ENCODE data around the gene TAGLN3.

TAGLN3 gene

DNA sequence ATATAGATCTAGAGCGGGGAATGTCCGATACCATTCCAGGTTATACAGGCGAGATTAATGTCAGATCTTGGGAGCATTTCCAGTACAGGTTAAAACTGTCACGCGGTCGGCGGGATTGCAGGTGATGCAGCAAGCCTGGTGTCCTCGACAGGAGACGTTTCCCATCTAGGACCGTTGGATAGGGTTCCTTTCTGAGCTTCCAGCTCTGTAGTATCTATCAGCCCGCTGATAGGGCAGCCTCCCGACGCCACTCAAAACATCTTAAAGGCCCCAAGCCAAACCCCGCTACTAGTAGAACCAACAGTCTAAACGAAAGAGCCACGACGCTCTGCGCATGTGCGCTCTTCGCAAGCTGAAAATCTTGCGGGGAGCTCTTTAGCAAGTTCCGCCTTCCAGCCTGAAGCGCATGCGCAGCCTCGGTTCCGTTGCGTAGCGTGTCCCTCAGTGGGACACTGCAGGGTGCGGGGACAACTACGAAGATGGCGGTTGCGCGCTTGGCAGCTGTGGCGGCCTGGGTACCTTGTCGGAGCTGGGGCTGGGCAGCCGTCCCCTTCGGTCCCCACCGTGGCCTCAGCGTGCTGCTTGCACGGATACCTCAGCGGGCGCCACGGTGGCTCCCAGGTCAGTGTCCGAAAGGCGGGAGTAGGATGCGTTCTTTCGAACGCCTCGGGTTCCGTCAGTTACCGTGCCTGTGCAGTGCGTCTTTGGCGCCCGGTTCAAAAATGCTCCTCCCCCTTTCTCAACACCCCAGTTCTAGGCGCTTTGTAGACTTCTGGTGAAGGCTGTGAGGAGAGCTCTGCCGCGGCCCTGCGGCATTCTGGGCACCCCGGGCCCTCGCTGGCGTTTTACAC is 19.9 kb upstream of the TAGLN3 start, which contains the start of gene ABHD10:
Gene ABHD10, plus strand, starts transcription at position 444 of the 851 bp plus-strand sequence. Its CDS starts 36 bp downstream, at position 480.
- DNase-seq (ENCODE audit: low read depth in 2 of 2): peak; percentile 91 to 97

DNA sequence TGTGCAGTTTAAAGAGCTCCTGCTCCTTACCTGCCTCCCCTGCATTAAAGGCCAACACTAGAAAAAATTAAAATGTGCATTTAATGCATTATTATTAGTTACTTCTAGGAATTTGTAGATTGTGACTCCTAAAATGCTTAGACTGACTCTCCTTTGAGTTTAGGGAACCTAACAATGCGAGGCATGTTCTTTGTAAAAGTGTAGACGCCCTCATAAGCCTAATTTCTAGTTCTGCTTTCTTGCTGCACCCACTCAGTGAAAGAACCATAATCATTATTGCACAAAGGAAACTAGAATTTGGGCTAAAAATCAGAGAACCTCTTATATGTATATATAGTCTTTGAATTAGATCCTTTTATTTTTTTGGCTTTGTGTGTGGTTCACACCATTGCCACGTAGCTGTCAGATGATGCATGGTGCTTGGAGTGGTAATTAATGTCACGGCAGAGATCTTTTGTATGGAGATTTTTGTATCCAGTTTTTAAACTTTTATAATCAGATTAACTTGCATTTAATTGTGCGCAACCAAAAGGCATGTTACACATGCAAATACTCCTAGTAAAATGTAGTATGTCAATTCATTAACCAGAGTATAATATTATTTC is 19.2 kb upstream of the TAGLN3 start:
- no peak for DNase-seq (ENCODE audit: low read depth in 2 of 2)

DNA sequence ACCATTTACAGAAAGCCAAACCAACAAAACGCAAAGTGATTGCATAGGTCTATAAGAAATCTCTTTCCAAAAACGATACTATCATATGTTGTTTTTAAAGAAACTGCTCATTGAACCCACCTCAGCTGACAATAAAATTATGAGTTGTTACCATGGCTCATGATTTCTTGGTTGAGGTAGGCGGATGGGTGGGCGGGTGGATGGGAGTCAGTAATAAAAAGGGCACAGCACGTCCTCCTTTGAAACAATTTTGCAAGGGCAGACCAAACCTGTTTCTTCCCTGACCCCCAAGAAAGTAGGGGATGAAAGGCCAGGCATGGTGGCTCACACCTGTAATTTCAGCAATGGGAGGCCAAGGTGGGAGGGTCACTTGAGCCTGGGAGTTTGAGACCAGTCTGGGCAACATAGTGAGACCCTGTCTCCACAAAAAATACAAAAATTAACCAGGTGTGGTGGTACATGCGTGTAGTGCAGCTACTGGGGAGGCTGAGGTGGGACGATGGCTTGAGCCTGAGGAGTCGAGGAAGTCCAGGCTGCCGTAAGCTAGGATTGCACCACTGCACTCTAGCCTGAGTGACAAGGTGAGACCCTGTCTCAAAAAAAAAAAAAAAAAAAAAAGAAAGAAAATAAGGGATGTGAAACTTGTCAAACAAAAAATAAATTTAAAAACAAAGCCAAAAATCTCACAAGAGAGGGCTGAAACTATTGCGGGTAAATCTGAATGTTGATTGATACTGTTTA is 17.8 kb upstream of the TAGLN3 start:
- DNase-seq (ENCODE audit: low read depth in 2 of 2): no peak

DNA sequence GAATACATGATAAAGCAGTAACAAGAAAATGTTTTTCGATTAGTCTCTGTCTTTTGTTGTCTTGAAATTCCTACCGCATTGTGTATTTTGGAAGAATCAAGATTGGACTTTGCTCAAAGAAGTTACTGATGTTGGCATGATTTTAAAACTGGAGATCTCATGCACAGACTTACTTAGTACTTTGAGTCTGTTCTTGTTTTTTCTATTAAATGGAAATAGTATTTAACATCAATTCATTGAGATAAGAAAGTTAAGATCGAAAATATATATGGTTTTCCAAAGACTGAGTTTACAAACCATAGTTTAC is 17.3 kb upstream of the TAGLN3 start:
- no peak for DNase-seq (ENCODE audit: low read depth in 2 of 2)

DNA sequence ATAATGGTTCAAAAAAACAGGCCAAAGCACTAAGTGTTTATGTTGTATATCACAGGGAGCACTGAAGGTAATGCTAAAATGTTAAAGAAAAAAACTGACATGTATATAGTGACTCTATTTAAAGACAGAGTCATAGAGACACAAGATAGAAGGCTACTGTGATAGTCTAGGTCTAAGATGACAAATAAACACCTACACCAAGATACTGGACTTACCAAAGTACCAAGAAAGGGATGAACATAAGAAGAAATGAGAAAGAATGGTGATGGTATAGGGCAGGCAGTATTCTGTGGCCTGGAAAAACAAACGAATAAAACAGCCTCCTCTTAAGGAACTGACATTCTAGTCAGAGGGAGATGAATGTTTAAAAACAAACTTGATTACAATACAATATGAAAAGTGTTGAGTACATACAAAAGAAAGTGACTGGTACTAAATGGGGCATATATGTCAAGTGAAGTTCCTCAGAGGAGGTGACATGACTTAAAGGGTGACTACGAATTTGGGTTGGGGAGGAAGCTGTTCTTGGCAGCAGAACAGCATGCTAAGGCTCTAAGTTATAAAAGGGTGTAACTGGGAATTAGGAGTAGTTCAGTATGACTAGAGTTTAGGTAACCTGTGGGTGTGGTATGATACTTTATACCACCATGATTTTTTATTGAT is 14.0 kb upstream of the TAGLN3 start:
- DNase-seq (ENCODE audit: low read depth in 2 of 2): no peak

DNA sequence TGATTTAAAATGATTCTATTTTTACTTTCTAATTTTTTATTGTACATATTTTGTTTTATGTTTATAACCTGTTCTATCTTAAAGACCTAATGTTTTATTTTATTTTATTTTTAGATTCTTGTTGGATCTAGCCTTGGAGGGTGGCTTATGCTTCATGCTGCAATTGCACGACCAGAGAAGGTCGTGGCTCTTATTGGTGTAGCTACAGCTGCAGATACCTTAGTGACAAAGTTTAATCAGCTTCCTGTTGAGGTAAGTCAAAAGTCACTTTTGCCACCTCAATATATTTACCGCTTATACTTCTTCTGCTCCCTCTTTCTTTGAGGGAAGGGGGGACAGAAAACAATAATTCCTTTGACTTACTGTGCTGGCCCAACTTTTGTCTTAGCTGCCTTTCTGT is 11.9 kb upstream of the TAGLN3 start:
- no peak for DNase-seq (ENCODE audit: low read depth in 2 of 2)

DNA sequence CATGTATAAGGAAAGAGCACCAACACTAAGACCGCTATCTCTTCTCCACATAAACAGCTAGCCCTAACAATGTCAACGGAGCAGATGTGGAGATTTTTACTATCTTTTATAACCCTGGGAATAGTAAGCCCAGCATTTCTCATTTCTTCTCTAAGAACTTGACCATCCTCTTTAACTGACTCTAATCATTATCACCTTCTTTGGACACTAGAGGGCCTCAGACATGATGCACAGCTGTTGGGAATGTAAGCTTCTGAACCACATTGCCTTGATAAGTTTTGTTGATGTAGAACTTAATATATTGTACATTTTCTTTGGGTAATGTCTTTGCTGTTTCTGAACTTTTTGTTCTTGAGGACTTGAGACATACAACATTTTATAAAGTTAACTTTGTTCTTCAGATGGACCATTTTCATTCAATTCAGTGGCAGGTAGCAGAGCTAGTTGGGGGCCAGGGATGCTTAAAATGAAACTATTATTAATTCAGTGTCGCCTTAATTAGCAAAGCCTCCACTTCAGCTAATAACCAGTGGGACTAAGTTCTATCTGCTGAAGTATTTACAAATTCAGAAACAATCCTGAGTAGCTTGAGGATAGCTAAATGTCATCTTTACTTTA is 9.6 kb upstream of the TAGLN3 start:
- no peak for DNase-seq (ENCODE audit: low read depth in 2 of 2)

DNA sequence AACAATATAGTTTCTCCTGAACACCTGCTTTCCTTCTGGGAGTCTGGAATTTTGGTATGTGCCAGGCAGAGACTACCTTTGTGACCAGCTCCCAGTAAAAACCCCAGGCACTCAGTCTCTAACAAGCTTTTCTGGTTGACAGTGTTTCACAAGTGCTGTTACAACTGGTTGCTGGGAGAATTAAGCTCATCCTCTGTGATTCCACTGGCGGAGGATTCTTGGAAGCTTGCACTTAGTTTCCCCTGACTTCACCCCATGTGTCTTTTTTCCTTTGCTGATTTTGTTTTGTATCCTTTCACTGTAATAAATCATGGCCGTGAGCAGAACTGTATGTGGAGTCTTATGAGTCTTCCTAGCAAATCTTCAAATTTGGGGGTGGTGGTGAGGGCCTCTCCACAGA is 5.7 kb upstream of the TAGLN3 start:
- no peak for DNase-seq (ENCODE audit: low read depth in 2 of 2)

DNA sequence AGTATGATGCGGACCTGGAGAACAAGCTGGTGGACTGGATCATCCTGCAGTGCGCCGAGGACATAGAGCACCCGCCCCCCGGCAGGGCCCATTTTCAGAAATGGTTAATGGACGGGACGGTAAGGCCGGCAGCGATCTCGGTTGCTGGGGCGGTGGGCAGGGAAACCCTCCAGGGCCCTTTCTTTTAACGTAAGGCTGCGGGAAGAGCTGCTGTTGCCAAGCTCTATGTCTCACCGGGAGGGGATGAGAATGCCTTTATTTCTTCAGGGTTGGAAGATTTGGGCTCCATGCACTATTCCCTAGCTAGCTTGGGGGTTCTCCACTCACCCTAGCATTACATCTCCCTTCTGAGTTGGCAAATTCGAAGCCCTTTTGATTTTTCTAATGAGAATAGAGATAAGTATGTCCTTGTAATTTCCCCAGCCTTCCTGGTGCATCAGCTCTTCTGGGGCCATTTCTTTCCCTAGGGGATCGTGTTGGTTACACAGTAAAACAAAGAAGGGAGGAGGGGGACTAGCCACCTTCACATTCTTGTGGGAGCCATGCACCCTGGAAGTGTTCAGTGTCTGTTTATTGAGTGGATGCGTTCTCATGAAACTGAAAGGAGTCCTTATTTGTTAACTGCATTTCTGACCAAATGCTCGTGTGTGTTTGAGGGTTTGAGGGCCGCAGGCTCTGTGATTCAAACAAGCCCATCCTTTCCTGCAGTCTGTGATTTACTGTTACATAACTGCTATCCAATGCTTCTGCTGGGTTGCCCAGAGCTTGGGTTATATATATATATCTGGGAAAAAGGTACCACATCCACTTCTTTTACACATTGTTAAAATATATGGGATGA is 982 bp downstream of the TAGLN3 start:
- DNase-seq (ENCODE audit: low read depth in 2 of 2): no peak

DNA sequence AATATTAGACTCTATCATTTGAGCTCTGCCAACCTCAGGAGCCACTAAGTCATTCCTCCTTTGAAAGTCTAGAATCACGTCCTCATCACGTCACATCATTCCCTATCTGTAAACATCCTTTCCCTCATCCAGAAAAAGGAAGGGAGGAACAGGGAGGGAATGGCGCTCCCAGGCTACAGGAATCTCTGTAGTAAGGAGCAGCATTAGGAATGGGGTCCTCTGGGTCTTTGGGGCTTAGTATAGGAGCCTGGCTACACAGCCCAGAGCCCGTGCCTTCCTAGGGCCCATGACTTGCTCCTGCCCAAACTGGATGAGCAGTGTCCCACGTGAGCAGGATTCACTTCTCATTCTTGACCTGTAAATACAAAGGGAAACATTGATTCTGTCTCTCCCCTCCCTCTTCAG is 1.6 kb downstream of the TAGLN3 start:
- no peak for DNase-seq (ENCODE audit: low read depth in 2 of 2)

DNA sequence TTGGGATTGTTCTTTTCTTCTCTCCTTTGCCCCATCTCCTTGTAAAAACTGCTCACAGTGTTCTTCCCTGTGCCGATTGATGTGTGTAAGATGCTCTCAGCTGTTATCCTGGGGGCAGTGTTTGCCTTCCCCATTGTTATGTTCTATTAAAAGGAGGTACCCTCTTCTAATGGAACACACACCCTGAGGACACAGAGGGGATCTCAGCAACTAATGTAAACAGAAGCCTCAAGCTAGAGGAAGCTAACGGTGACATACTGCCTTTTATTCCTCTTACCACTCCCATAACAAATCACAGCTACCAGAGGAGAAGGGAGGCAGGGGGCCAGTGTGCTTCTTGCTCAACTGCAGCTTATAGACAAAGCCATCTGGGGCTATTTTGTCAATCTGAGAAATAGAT is 2.2 kb downstream of the TAGLN3 start:
- DNase-seq (ENCODE audit: low read depth in 2 of 2): no peak

DNA sequence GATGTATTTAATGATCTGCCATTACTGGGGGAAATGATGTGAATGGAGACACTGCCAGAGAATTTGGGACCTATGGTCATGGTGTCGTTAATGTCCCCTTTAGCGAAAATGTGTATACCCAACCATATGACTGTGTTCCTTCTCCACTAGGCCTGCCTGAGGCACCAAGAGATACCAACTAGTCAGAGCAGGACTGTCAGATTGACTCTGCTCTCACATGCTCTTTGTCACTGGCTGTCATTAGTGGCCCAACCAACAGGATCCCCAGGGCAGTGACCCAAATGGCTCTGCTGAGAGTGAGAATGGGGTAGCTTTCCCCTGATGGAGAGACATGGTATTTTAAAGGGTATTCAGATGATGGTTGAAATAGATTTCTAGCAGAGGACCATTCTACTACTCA is 2.8 kb downstream of the TAGLN3 start:
- no peak for DNase-seq (ENCODE audit: low read depth in 2 of 2)

DNA sequence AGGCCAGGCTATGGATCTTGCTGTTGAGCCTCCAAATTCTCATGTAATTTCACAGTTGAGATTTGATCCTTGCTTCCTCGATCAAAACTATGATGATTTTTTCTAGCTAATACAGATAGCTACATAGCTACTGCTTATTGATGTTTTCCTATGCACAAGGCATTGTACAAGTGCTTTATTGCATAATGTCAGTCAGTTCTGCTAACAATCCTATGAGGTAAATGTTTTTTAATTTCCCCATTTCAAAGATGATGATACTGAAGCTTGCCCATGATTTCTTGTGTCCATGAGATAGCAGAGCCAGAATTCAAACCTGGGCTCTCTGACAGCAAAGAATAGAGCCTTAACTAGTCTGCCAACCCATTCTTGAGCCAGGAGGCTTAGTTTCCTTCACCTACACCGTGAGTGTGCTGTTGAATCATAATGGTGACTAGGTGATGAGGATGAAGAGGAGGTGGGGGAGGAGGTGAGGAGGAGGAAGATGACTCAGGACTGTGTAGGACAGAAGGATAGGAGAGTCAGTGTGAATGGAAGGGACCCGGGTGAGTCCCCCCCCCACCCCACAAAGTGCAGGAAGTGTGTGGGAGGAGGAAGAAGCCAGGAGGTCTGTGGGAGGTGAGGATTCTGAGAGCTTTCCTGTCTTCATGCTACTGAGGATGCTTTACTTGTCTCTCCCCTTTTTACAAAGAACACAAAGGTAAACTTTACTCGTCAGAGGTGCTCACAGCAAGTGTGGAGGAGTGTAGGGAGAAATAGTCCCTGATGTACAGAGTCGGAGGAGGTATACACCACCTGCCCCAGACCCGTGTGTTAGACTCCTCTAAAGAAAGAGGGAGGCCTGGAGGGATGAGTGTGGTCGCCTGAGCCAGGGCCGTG is 3.6 kb downstream of the TAGLN3 start:
- no peak for DNase-seq (ENCODE audit: low read depth in 2 of 2)

DNA sequence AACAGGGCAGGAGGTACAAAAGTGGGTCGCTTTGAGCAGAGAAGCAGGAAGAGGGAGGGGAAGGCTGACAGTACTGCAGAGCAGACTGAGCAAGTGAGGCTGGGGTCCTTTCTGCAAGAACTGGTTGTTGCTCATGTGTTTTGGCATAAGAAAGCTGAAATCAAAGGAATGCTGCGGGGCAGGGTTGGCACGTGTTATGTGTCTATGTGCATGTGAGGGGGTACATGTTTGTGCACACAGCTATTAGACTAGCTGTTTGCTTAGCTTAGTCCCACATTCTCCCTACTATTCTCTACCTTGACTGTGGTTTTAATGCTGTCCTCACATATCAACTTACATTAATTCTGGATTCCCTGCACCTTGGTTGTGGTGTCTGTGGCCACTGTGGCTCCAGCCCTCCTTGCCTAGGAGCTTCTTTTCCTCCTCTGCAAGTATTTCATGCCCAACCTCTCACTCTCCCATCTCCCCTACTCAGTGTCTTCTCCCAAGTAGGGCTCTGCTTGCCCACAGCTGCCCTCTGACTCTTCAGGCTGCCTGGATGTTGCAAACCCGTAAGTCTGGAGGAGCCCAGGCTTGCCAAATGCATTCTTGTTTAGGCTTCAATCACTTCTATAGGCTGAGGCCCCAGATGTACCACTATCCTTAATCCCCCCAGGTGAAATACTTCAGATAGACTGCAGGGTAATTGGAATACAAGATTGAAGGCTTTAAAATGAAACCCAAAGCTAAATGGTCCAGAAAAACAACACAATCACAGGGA is 4.8 kb downstream of the TAGLN3 start:
- no peak for DNase-seq (ENCODE audit: low read depth in 2 of 2)

DNA sequence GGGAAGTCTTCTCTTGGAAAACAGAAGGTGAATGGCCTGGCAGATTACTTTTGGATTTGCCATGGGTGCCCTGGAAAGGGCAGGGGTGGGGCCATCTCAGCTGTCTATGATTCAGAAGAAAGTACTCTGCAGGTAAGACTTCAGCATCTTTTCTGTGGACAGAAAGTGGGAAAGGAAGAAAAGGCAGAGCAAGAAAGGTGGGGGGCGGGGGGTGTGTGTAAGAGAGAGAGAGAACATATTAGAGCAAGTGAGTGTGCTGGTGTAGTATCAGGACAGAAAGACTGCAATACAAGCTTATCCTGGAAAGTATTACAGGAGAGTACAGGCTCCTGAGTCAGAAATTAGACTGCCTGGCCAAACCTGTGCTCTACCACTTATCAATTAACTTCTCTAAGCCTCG is 5.5 kb downstream of the TAGLN3 start:
- no peak for DNase-seq (ENCODE audit: low read depth in 2 of 2)

DNA sequence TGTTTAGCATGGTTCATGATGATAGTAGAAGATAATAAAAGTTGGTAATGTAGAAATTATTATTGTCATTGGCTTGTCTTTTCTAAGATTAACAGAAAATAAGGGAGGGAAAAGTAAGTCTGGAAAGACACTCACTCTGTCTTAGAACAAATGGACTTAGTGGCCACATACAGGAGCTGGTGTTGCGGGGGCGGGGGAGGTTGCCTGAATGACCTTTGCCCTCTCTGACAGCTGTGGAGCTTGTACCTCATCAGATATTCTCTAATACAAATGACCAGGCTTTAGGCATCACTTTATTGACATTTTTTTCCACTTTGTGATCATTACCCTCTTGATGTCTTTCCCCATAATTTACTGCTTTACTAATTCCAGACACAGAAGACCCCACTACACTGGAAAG is 5.9 kb downstream of the TAGLN3 start:
- no peak for DNase-seq (ENCODE audit: low read depth in 2 of 2)

DNA sequence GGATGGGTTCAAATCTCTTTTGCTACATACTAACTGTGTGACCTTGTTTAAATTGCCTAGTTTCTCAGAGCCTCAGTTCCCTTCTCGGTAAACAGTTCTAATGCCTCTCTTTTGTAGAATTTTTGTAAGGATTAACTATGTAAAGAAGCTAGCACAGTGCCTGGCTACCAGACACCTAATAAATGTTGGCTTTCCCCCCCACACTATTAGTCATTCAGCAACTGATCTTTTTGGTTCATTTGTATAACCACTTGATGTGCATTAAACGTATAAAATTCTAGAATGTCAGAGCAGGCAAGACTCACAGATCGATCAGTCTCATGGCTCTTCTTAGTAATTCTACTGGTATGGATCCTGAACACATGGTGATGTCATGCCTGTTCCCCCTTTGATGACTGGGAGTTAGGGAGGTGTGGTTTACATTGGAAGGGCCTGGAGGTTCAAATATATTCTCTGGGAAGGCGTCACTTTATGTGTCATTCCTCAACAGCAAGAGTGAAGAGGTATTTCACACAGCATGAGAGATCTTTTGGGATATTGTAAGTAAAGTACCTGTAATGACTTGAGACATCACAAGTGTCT is 6.5 kb downstream of the TAGLN3 start:
- no peak for DNase-seq (ENCODE audit: low read depth in 2 of 2)

DNA sequence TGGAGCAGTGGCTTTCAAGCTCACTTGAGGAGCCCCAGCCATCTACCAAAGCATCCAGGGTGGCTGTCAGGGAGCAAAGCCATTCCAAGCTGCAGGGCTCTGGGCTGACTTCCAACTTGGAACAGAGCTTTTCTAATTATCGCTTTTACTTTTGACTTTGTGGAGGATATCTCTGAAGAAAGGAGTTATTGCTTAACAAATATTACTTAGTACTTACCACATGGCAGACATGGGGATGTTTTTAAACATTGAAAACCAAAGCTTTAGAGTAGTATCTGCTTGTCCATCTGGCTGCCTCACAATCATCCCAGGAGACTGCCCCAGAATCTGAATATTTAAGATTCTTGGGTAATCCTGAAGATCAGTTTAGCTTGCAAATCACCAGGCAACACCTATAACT is 8.9 kb downstream of the TAGLN3 start:
- DNase-seq (ENCODE audit: low read depth in 2 of 2): no peak

DNA sequence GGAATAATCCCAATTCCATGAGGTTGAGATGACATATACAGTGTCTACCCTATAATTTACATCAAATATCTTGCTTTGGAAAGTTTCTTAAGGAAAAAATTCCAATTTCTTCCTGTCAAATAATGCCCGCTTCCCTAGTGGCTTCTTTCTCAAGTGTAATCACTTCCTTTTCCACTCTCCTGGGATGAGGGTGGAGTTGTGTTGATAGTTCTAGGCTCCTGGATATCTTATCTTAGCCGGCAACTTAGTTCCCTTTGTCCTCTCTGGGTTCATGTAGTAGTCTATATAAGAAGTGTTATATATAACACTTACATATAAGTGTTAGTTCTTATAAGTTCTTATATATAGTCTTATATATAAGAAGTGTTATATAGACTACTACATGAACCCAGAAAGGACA is 10.9 kb downstream of the TAGLN3 start:
- DNase-seq (ENCODE audit: low read depth in 2 of 2): no peak
